Nephron (organoid): Measurements from ENCODE around the gene NBR1.
"Not testable (repeated sequence)": the region's sequence is repeated elsewhere in the genome, so short reads cannot be mapped to it uniquely, and the experiment has no call there.

Experiments used
- H3K27ac Mint-ChIP-seq, 3 experiments: 2 replicates each; pipeline ENCODE4 v1.8.0; 2020; ENCODE audit warnings: mixed read lengths in 3 of 3, mild to moderate bottlenecking in 2 of 3, moderate library complexity in 1 of 3
- H3K27me3 Mint-ChIP-seq: 2 replicates; pipeline ENCODE4 v1.8.0; 2021; ENCODE audit warnings: low read depth, mild to moderate bottlenecking, moderate library complexity, mixed read lengths
- H3K36me3 Mint-ChIP-seq: 2 replicates; pipeline ENCODE4 v1.8.0; 2020; ENCODE audit warnings: low read depth, mixed read lengths
- H3K4me1 Mint-ChIP-seq: 2 replicates; pipeline ENCODE4 v1.8.0; 2020; ENCODE audit warnings: mixed read lengths
- H3K4me3 Mint-ChIP-seq, 3 experiments: 2 replicates each; pipeline ENCODE4 v1.8.0; 2020; ENCODE audit warnings: mild to moderate bottlenecking in 3 of 3, mixed read lengths in 3 of 3, moderate library complexity in 2 of 3
- H3K9me3 Mint-ChIP-seq: 2 replicates; pipeline ENCODE4 v1.8.0; 2020; ENCODE audit warnings: mixed read lengths
- CTCF ChIP-seq, 3 experiments: fragments of 200-600 bp; sonication (generic); IDR thresholded peaks; one replicate each; pipeline ENCODE4 v1.5.0; 2021; ENCODE audit warnings: antibody characterized with exemption in 3 of 3; ENCODE audit not compliant: unreplicated experiment in 3 of 3

Gene NBR1

DNA sequence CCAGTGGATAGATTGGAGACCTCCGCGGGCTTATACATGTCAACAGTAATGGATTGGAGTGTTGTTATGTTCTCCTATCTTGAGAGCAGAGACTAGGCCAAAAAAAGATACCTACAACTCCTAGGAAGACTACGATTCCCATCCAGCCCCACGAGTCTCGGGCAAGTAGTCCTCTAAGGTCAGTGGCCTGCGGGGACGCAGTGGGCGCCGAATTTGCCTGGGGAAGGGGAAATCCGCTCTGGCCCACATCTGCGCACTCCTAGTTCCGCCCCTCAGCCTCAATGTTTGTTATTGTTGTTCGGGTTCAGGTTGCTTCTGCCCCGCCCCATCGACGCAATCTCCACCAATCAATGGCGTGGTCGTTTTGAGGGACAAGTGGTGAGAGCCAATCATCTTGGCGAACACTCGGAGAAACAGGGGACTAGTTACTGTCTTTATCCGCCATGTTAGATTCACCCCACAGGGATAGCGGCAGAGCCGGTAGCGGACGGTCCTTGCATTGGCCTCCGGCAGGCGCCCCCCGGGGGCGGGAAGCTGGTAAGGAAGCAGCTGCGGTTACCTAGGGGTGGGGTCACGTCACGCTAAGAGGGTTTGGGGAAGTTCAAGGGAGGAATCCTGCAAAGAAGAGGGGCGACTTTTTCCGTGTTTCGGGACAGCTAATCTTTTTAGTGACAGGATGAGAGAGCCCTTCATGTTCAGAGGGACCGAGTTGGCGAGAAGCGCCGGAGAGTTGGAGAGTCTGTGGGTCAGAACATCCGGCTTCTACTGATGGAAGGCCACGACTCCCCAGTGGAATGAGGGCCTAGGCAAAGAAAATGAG is at the start of gene NBR1:
TSS of gene NBR1 (plus strand) at position 449 of the 820 bp plus-strand sequence. CDS start 4,586 bp downstream, outside the sequence.
- Mint-ChIP-seq H3K4me3 (no peak within 1 kb of the TSS), H3K27ac (no peak within 1 kb of the TSS), H3K36me3 (peaks cover 16% of the 10 kb centered on the region), H3K4me1 (peaks cover 26% of the 10 kb centered on the region), H3K27me3 (no peaks in the 10 kb centered on the region), H3K9me3 (no peaks in the 10 kb centered on the region)
- peak in 1 of 3 experiments; percentile 10 for TF ChIP-seq CTCF (IDR thresholded peaks at IDR 0.05; ENCODE audit: unreplicated experiment in 3 of 3)

- TF ChIP-seq CTCF (IDR thresholded peaks at IDR 0.05; ENCODE audit: unreplicated experiment in 3 of 3) = no peak
- Mint-ChIP-seq H3K36me3 (peaks cover 11% of the 10 kb centered on the region), H3K4me1 (peaks cover 17% of the 10 kb centered on the region), H3K27me3 (no peaks in the 10 kb centered on the region), H3K4me3 (peak within 1 kb of the TSS; percentile 87 to 96 (median 90)), H3K9me3 (no peaks in the 10 kb centered on the region), H3K27ac (peak within 1 kb of the TSS; percentile 44 to 79 (median 71))
These were observed 45.7 kb upstream of the NBR1 start, which contains the start of gene BRCA1 for GRCh38 chr17:43125133-43125966. BRCA1 (minus strand) TSS chr17:43125364; CDS start chr17:43124096, 1,268 bp downstream.

GRCh38 chr17:43125967-43126910 is 44.8 kb upstream of the NBR1 start:
- Mint-ChIP-seq H3K4me3 (peak overlapping the region; percentile 87 to 96 (median 90)), H3K9me3 (no peaks in the 10 kb centered on the region), H3K4me1 (peaks cover 17% of the 10 kb centered on the region), H3K36me3 (peaks cover 11% of the 10 kb centered on the region), H3K27me3 (no peaks in the 10 kb centered on the region), H3K27ac (peak overlapping the region in 2 of 3 experiments; percentile 44 to 60)
- TF ChIP-seq CTCF (IDR thresholded peaks at IDR 0.05; ENCODE audit: unreplicated experiment in 3 of 3) = no peak

DNA sequence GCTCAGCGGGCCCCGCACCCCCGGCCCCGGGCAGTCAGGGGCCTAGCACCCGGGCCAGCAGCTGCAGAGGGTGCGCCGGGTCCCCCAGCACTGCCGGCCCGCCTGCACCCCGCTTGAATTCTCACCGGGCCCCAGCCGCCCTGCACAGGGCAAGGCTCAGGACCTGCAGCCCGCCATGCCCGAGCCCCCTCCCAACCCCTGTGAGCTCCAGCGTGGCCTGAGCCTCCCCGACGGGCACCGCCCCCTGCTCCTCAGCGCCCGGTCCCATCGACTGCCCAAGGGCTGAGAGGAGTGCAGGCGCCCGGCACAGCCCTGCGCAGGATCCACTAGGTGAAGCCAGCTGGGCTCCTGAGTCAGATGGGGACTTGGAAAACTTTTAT is 44.1 kb upstream of the NBR1 start:
- Mint-ChIP-seq H3K4me3 (peak overlapping the region; percentile 67 to 82 (median 76)), H3K4me1 (peaks cover 17% of the 10 kb centered on the region), H3K27ac (no peak overlapping the region), H3K9me3 (no peaks in the 10 kb centered on the region), H3K36me3 (peaks cover 11% of the 10 kb centered on the region), H3K27me3 (no peaks in the 10 kb centered on the region)
- no peak for TF ChIP-seq CTCF (IDR thresholded peaks at IDR 0.05; ENCODE audit: unreplicated experiment in 3 of 3)

DNA sequence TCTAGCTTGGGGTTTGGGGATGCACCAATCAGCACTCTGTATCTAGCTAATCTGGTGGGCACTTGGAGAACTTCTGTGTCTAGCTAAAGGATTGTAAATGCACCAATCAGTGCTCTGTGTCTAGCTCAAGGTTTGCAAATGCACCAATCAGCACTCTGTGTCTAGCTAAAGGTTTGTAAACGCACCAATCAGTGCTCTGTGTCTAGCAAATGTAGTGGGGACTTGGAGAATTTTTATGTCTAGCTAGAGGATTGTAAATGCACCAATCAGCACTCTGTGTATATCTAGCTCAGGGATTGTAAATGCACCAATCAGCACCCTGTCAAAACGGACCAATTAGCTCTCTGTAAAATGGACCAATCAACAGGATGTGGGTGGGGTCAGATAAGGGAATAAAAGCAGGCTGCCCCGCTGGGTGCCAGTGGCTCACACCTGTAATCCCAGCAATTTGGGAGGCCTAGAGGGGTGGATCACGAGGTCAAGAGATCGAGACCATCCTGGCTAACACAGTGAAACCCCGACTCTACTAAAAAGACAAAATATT is 43.6 kb upstream of the NBR1 start:
- peak overlapping the region; percentile 67 to 82 (median 76) for H3K4me3 Mint-ChIP-seq
- H3K36me3 Mint-ChIP-seq = peaks cover 11% of the 10 kb centered on the region
- not testable (repeated sequence) for H3K9me3 Mint-ChIP-seq, H3K27me3 Mint-ChIP-seq
- H3K4me1 Mint-ChIP-seq = peaks cover 17% of the 10 kb centered on the region
- H3K27ac Mint-ChIP-seq = peak overlapping the region in 1 of 3 experiments; percentile 32
